ENCODE results near the gene DENND1A.
"Not testable (repeated sequence)": the region's sequence is repeated elsewhere in the genome, so short reads cannot be mapped to it uniquely, and the experiment has no call there.

DNA sequence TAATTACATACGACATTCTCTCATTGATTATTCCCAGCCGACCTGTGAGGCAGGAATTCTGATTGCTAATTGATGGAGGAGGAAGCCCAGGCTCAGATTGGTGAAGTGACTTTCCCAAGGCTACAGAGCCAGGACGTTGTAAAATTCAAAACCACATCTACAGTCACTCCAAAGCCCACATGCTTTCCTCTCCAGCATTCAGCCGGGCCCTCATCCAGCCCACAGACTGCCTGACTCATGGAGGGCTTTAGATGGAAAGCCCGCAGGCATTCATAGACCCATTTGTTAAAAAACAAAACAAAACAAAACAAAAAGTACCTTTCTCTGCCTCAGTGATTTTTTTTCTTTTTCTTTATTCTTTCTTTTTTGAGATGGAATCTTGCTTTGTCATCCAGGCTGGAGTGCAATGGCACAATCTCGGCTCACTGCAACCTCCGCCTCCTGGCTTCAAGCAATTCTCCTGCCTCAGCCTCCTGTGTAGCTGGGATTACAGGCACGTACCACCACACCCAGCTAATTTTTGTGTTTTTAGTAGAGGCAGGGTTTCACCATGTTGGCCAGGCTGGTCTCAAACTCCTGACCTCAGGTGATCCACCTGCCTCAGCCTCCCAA is 596.8 kb downstream of the DENND1A start:
- not testable (repeated sequence) for TF ChIP-seq YY1 (IDR thresholded peaks at IDR 0.05; ENCODE audit: insufficient read depth, insufficient read length); ZNF274 (IDR thresholded peaks at IDR 0.05; ENCODE audit: low read depth, low read length); SUZ12 (IDR thresholded peaks at IDR 0.05; ENCODE audit: extremely low read depth, insufficient read depth, insufficient read length)

All from NT2/D1 (cell line).